NCI-H1105 treated with DMSO at 0.1 percent for 48 hours (cell line): ENCODE measurements around the gene OR51L1.

Experiments
- DNase-seq: peaks from one replicate; lab custom pipeline; 2025; lab: John Stamatoyannopoulos, UW

OR51L1 gene

GRCh38 chr11:5046754-5047330 is 52.2 kb downstream of the OR51L1 start:
- no peak for DNase-seq
